ENCODE results near the gene ALOX15.

GRCh38 chr17:4633643-4634042 is 7.8 kb downstream of the ALOX15 start:
- no peak for TF ChIP-seq POLR2AphosphoS5 (IDR thresholded peaks at IDR 0.05; ENCODE audit: borderline replicate concordance, low read depth, low read length)
- no peak for TF ChIP-seq EZH2 (IDR thresholded peaks at IDR 0.05)

Data from SK-N-MC (cell line).